Fibroblast of skin of left quadriceps (primary cell): ENCODE measurements around the gene SPDEF.

Experiments used
- DNase-seq, 2 experiments: peaks; one replicate each; pipeline ENCODE4 v3.0.0-alpha.2; 2013; ENCODE audit warnings: low read depth in 2 of 2

SPDEF gene

GRCh38 chr6:34563513-34563870 is 7.4 kb upstream of the SPDEF start:
- no peak for DNase-seq

DNA sequence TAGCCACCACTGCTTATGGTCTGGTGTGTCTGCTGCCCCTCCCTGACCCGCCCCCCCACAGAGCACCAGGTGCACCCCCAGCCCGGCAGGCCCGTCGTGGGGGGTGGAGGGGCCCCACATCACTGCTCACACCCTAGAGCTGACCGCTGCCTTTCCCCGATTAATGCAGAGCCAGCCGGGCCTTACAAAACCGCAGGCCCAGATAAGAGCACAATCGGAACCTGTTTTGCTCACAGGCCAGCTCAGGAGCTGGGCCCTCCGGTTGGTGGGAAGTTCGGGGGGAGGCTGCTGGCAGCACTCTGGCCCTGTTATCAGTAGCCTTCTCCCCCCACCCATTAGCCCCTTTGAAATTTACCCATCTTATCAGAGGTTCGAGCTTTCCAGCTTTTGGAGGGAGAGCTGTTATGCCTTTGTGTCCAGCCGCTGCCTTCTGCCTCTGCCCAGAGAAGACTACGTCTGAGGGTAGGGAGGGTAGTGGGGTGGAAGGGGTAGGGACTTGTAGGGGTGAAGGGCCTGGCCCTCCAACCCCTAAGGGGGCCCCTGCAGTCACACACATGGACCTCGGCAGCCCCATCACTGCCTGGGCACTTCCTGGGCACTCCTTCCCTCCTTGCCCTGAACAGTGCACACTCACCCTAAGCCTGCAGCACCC is 6.9 kb upstream of the SPDEF start:
- no peak for DNase-seq

- DNase-seq: no peak
These were observed 6.2 kb upstream of the SPDEF start for GRCh38 chr6:34562350-34562749.

DNA sequence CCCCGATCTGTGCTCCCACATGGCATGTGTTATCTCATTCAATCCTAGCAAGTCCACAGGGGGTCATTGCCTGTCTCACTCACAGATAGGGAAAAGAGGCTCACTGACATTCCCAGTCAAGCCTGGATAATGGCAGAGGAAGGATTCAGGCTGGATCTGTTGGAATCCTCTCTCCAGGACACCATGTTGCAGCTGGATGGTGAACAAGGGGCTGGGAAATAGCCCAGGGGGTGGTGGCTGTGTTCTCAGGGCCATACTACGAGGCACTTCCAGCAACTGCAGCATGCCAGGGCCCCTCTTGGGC is 5.0 kb upstream of the SPDEF start:
- DNase-seq: no peak

DNA sequence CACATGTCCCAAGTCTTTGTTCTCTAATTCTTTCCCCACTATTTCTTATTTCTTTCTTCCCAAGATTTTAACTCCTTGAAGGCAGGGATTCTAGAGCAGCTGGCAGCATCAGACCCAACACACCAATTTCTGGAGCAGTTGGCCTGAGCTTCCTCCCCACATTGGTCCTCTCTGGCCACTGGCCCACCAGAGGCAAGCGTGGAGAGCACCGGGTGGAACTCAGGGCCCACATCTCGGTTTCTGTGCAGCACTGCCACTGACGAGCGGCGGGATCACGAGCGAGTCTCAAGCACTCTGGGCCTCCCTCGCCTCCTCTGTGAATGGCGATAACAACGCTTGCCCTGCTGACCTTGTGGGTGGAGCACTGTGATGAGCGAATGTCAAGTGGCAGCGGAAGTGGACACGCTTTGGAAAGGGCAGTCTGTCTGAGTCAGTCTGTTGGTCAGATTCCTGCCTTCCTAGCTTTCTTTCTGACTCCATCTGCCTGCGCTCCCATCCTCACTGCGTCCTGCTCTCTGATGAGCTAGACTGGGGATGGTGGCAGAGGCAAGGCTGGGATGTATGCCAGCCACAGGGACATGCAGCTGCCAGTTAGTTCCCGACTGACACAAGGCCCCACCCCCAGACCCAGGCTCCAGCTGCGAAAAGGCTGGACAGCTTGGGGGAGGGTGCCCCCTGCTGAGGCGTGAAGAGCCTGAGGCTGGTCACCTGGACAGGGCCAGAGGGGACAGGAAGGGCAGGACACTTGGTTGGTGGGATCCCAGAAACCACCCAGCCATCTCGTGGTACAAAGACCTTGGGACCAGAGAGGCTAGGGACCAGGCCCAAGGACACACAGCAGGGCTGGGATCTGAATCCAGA is 4.5 kb upstream of the SPDEF start:
- DNase-seq: no peak

GRCh38 chr6:34559651-34560365 is 3.7 kb upstream of the SPDEF start:
- no peak for DNase-seq

DNA sequence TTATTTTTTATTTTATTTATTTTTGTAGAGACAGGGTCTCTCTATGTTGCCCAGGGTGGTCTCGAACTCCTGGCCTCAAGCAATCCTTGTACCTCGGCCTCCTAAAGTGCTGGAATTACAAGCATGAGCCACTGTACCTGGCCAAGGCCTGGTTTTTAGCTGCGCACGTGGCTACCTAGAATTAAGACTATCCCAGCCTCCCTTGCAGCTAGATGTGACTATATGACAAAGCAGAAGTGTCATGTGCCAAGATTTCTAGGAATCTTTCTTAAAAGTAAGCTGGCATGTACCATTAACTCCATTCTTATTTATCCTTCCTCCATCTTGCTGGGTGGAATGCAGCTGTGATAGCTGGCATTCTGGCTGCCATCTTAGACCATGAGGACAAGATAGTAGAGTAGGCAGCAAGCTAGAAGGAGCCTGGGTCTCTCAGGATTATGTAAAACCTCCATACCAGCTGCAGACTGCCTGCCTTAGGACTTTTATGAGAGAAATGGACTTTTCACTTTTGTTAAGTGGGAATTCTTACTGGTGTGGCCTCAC is 2.1 kb upstream of the SPDEF start:
- no peak for DNase-seq

DNA sequence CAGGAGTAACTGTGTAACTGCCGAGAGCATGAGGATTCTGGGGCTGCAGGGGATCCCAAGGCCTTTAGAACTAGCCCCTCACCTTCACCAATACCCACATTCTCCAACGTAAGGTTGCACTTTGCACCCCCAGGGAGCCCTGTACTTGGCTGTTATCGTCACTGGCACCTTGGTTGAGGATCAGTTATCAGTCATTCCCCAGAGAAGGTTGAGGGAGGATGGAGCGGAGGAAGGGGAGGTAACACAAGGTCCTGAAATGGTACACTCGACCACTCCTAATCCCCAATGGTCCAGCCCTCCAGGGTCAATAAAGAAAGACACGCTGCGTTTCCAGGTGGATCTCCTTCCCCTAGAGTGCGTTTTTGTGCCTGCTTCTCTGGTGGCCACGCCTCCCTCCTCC is 1.1 kb upstream of the SPDEF start:
- DNase-seq: no peak

GRCh38 chr6:34556493-34556892 is 364 bp upstream of the SPDEF start:
- no peak for DNase-seq

DNA sequence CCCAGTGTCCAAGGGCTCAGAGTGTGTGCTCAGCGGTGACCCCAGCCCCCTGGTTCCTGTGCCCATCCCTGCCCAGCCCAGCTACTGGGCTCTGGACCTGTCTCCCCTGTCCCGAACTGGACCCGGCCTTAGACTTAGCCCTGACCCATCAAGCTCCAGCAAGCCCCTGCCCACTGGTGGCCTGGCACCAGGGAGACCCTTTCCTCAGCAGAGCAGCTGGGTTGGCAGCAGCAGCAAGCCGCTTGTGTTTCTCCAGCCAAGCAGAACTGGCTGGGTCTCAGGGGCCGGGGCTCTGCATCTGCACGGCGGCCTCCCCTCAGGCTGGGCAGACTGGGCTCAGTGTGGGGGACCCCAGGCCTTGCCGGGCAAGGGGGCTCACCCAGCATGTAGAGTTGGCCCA is 801 bp downstream of the SPDEF start:
- DNase-seq: no peak

GRCh38 chr6:34555007-34555322 is 1.2 kb downstream of the SPDEF start:
- no peak for DNase-seq

DNA sequence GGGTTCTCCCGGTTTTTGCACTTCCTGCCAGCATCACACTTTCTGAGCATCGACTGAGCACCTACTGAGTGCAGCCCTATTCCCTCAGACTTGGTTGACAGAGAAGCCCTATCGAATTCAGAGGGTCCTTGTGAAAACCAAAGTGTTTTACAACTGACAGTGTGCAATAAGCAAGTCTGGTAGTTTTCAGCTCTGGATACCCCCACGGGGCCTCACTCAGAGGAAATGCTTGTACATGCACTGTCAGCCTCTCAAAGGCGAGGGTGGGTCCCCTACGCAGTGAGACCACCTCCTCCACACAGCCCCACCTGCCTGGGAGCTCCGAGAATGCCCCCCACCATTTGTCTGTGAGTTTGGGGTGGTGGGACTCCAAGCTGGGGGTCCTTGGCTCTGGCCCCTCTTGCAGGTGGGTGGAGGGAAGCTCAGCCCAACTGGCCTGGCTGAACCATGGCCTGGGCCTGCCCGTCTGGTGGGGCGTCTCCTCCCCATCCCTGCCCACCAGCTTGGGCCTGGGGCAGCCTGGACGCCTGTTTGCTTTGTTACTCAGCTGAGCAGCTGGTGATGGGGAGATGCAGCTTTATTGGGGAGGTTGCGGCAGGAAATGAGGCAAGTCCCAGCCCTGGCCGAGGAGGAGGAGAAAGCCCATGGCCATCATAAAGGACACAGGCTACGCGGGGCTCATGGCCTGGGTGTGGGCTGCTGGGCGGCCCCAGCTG is 1.7 kb downstream of the SPDEF start:
- DNase-seq: no peak

- DNase-seq: no peak
These were observed 2.4 kb downstream of the SPDEF start for GRCh38 chr6:34553750-34554149.

DNA sequence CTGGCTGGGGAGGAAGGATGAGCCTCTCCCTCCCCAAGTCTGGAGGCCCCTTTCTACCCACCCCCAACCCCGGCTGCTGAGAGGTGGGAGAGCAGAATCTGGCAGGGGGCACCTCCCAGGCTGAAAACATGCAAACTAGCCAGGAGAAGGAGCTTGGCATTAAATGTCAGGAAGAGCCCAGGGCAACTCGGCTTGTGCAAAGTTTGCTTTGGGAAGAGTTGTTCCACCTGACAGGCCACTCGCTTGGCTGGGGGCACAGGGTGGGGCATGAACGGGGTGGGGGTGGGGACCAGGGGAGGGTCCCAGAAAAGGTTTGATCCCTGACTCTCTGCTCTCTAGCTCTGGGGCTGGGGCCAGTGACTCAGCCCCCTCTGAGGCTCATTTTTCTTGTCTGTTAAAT is 3.0 kb downstream of the SPDEF start:
- no peak for DNase-seq

- no peak for DNase-seq
These were observed 3.5 kb downstream of the SPDEF start for GRCh38 chr6:34552620-34553019.

DNA sequence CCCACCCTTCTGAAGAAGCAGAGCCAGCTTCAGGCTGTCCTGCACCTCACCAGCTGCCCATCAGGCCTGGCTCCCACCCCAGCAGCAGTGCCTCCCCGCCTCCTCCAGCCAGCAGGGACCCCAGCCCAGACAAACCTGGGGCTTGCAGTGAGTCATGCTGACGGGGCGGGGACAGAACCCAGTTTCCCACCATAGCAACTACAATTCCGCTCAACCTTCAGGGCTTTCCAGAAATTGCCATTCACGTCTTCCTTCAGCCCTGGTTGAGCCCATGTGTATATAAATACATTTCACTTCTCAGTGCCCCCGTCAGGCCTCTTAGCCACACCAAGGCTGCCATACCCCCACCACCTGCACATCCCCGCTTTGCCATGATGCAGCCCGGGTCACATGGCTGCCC is 4.4 kb downstream of the SPDEF start:
- no peak for DNase-seq

GRCh38 chr6:34549804-34550202 is 6.3 kb downstream of the SPDEF start:
- no peak for DNase-seq

DNA sequence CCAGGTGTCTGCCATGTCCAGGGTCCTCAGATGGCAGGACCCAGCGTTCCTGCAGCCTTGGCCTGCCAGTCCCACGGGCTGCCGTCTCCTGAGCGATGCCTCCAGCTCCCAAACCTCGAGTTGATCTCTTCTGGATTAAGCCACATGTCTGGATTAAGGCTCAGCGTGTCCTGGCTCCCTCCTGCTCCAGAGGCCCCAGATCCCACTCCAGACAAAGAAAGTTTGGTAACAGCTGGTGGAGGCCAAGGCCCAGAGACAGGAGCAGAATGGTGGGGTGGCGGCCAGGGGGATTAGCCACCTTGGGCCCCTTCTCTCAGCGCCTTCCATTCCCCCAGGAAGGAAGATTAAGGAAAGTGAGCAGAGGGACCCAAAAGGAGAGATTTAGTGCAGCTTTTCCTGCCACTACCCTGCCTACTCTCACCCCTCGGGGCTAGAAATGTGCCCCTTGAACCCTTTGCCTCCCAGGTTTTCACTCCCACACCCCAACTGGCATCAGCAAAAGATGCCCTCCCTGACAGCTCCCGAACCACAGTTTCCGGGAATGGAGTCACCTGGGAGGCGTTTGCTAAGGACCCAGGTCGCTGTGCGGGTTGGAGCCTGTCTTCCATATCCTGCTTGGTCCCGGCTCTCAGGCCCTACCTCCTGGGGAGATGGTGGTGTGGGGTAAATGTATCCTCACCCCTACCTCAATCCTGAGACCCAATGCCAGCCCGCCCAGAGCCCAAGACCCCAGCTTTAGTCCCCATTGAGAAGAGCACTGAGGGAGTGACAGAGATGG is 6.9 kb downstream of the SPDEF start:
- no peak for DNase-seq

DNA sequence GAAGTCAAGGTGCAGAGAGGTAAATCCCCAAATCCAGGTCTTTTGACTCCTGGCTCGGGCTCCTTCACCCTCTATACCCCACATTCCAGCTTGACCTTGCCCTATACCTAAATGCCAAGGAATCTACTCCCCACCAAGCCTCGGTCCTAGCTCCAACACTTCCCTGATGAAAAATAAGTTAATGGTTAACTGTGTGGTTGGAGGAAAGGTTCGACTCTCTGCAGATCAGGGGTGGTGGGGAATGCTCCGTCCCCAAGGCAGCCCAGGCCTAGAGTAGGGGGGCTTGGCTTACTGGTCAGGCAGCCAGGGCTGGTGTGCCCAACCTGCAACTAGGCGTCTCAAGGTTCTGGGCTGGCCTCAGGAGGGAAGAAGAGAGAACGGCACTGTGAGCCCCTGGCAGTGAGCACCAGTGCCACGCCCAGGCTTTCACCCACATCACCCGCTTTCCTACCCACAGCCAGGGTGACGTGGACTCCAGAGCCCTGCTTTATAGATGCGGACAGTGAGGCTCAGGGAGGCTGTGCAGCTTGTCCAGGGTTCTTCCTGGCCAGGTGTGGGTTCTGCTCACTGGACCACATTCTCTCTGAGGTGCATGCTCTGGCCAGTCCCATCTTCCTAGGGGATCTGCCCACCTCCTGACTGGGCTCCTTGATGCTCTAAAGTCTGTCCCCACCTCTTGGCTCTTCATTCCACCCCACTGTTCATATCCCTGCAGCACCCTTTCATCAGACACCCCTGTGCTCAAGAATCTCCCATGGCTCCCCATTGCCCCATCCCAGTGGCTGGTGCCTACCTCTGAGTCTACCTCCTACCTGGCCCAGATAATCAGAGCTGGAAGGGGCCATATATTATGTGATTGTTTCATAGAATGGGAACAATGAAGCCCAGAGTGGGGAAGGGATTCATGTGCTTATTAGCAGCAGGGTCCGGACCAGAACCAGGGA is 8.2 kb downstream of the SPDEF start:
- no peak for DNase-seq

DNA sequence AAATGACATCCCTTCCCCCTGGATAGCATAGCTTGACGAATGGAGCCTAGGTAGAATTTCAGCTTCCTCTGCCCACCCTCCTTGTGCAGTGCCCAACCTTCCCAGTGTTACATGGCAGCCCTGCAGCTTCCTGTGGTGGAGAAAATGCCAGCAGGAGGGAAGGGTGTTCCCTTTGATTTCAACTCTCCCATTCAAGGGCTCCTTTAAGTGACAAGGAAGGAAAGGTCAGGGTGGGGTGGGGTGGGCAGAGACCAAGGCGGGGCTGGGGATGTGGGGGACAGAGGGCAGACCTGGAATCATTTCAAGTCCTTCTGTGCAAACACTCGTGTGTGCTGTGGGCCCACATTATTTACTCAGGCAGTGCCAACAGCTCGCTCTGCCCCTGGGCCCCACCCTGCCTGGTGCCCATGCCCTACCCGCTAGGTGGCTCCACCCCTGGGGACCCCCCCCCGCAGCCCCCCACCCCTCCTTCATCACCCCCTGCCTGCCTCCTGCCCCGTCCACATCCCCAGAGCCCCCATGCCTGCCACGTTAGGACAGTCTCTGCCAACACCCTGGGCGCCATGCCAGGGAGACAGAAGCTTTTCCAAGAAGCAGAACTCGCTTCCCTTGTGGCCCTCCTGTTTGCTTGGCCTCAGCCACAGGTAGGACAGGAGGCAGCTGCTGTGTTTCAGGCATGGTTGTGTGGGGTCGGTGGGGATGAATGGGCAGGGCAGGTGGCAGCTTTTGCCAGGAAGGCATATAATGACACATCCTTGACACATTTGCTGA is 9.4 kb downstream of the SPDEF start:
- no peak for DNase-seq
